ENCODE data around the gene NGRN. TPM values are rescaled to one million over a fixed set of nuclear protein-coding genes. Genes with fewer than 3 reads are reported as not detected.
A peak's percentile ranks its signal among the peaks of the same experiment; 100 is the strongest.

The NGRN gene
- total RNA-seq, 4 donors from 2014 or later, result 35.4 to 59.5 (median 43.3) TPM

GRCh38 chr15:90307661-90308060, 42.2 kb downstream of the NGRN start:
- DNase-seq, result no peak
- WGBS, 2 donors, result 76 to 100% methylated on average over 2 of the region's 2 CpGs
- Histone ChIP-seq H3K27me3 (no peaks in the 10 kb centered on the region), H3K27ac (no peak overlapping the region), H3K36me3 (no peaks in the 10 kb centered on the region), H3K9me3 (no peaks in the 10 kb centered on the region), H3K4me3 (no peak overlapping the region), H3K4me1 (no peaks in the 10 kb centered on the region)
- intact Hi-C loops (cut with DNase I), result no loop called here
- TF ChIP-seq POLR2A (IDR thresholded peaks at IDR 0.05) (no peak), CTCF (IDR thresholded peaks at IDR 0.05) (no peak)

GRCh38 chr15:90309020-90309419, 43.5 kb downstream of the NGRN start:
- intact Hi-C loops (cut with DNase I), result no loop called here

GRCh38 chr15:90315278-90315982, 50.0 kb downstream of the NGRN start:
- intact Hi-C loops (cut with DNase I), result no loop called here
- no peaks in the 10 kb centered on the region for H3K9me3 ChIP-seq
- WGBS, 2 donors, result 17 to 23% methylated on average over 5 of the region's 5 CpGs
- H3K4me1 ChIP-seq, result peaks cover 10 to 36% (median 25%) of the 10 kb centered on the region in 3 donors
- peak overlapping the region; percentile 75 to 89 (median 84) for H3K27ac ChIP-seq
- DNase-seq, result no peak
- H3K4me3 ChIP-seq, result peak overlapping the region in 2 of 4 donors; percentile 1 to 2
- TF ChIP-seq CTCF (IDR thresholded peaks at IDR 0.05) (no peak), POLR2A (IDR thresholded peaks at IDR 0.05) (no peak)
- H3K36me3 ChIP-seq, result no peaks in the 10 kb centered on the region
- H3K27me3 ChIP-seq, result no peaks in the 10 kb centered on the region

More at GRCh38 chr15:90309020-90309419, 43.5 kb downstream of the NGRN start:
- no peak overlapping the region for H3K27ac ChIP-seq
- no peaks in the 10 kb centered on the region for H3K36me3 ChIP-seq
- H3K27me3 ChIP-seq, result no peaks in the 10 kb centered on the region
- H3K9me3 ChIP-seq, result no peaks in the 10 kb centered on the region
- WGBS, 2 donors, result 92 to 98% methylated on average over 4 of the region's 4 CpGs
- no peak overlapping the region for H3K4me3 ChIP-seq
- no peak for DNase-seq
- no peaks in the 10 kb centered on the region for H3K4me1 ChIP-seq
- no peak for TF ChIP-seq CTCF (IDR thresholded peaks at IDR 0.05)
- TF ChIP-seq POLR2A (IDR thresholded peaks at IDR 0.05), result no peak

- H3K36me3 ChIP-seq, result no peaks in the 10 kb centered on the region
- peak overlapping the region in 1 of 4 donors; percentile 2 for H3K4me3 ChIP-seq
- intact Hi-C loops (cut with DNase I), result no loop called here
- no peaks in the 10 kb centered on the region for H3K9me3 ChIP-seq
- TF ChIP-seq CTCF (IDR thresholded peaks at IDR 0.05) (no peak), POLR2A (IDR thresholded peaks at IDR 0.05) (no peak)
- peaks cover 10 to 41% (median 29%) of the 10 kb centered on the region in 3 donors for H3K4me1 ChIP-seq
- DNase-seq, result no peak
- peak overlapping the region; percentile 75 to 89 (median 84) for H3K27ac ChIP-seq
- WGBS, 2 donors, result 26 to 35% methylated on average over 4 of the region's 4 CpGs
- H3K27me3 ChIP-seq, result no peaks in the 10 kb centered on the region
Observed at GRCh38 chr15:90316139-90316538, 50.7 kb downstream of the NGRN start.

- DNase-seq, result no peak
- WGBS, 2 donors, result 69 to 87% methylated on average over 4 of the region's 4 CpGs
- no peak for TF ChIP-seq POLR2A (IDR thresholded peaks at IDR 0.05)
- TF ChIP-seq CTCF (IDR thresholded peaks at IDR 0.05), result no peak
- H3K27ac ChIP-seq, result no peak overlapping the region
- no peaks in the 10 kb centered on the region for H3K27me3 ChIP-seq
- H3K4me3 ChIP-seq, result no peak overlapping the region
- intact Hi-C loops (cut with DNase I), result no loop called here
- H3K9me3 ChIP-seq, result no peaks in the 10 kb centered on the region
- no peaks in the 10 kb centered on the region for H3K36me3 ChIP-seq
- H3K4me1 ChIP-seq, result peaks cover 10 to 55% (median 39%) of the 10 kb centered on the region in 3 donors
Observed at GRCh38 chr15:90318591-90318990, 53.1 kb downstream of the NGRN start.

All from esophagus squamous epithelium (tissue), 5 donors.